Liver (tissue), 3 donors: ENCODE results near the gene CDC23.

Experiments
- HNF4G ChIP-seq: IDR thresholded peaks from 2 replicates; pipeline ENCODE4 v1.6.1; 2016; ENCODE audit warnings: antibody characterized with exemption
- RAD21 ChIP-seq, 2 donors: IDR thresholded peaks; 2 replicates each; pipeline ENCODE4 v1.6.1; 2016; ENCODE audit warnings: antibody characterized with exemption in 2 of 2, mild to moderate bottlenecking in 2 of 2
- RXRA ChIP-seq, 2 donors: IDR thresholded peaks; 2 replicates each; pipeline ENCODE4 v1.6.1; 2017 to 2018; ENCODE audit warnings: antibody characterized with exemption in 2 of 2, mild to moderate bottlenecking in 1 of 2
- SP1 ChIP-seq: IDR thresholded peaks from 2 replicates; pipeline ENCODE4 v1.6.1; 2018; ENCODE audit warnings: antibody characterized with exemption, mild to moderate bottlenecking
- TAF1 ChIP-seq: conservative IDR thresholded peaks from 2 replicates; pipeline ENCODE4 v1.6.1; 2016; ENCODE audit warnings: antibody characterized with exemption, mild to moderate bottlenecking
- YY1 ChIP-seq: IDR thresholded peaks from 2 replicates; pipeline ENCODE4 v1.6.1; 2016; ENCODE audit warnings: antibody characterized with exemption, mild to moderate bottlenecking
- TF ChIP-seq, protein P1 (sequence below): fragments of 150-350 bp; IDR thresholded peaks from 2 replicates; pipeline ENCODE4 v1.5.1; 2017; ENCODE audit warnings: improper control_type of control experiment, low read depth, low read length; ENCODE audit not compliant: missing input control
- TF ChIP-seq, protein P2 (sequence below): IDR thresholded peaks from 2 replicates; pipeline ENCODE4 v1.6.1; 2016; ENCODE audit warnings: antibody characterized with exemption, mild to moderate bottlenecking
- TF ChIP-seq, protein P3 (sequence below): IDR thresholded peaks from 2 replicates; pipeline ENCODE4 v1.6.1; 2016; ENCODE audit warnings: antibody characterized with exemption
- TF ChIP-seq, protein P4 (sequence below): IDR thresholded peaks from 2 replicates; pipeline ENCODE4 v1.6.1; 2016; ENCODE audit warnings: antibody characterized with exemption
- TF ChIP-seq, protein P5 (sequence below): IDR thresholded peaks from 2 replicates; pipeline ENCODE4 v1.6.1; 2016; ENCODE audit warnings: antibody characterized with exemption
- donor health status: healthy.
- donor health status: healthy.

DNA sequence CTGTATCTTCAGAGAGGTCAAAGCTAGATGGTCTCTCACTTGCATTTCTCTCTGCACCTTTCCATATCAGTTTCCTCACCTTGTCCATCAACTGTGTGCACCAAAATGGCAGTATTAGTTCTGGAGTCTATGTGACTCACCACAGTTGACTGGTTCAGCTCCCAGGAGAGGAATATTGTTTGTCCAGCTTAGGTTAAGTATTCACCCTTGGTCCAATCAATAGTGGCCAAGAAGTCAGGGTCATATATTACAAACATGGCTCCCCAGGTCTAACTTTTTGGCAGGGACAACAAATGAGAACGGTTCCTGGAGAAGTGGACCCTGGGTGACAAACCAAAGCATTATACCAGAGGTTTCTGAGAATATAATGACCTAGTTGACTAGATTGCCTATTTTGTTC lies 24.9 kb upstream of the CDC23 start:
- TF ChIP-seq, protein P1, sequence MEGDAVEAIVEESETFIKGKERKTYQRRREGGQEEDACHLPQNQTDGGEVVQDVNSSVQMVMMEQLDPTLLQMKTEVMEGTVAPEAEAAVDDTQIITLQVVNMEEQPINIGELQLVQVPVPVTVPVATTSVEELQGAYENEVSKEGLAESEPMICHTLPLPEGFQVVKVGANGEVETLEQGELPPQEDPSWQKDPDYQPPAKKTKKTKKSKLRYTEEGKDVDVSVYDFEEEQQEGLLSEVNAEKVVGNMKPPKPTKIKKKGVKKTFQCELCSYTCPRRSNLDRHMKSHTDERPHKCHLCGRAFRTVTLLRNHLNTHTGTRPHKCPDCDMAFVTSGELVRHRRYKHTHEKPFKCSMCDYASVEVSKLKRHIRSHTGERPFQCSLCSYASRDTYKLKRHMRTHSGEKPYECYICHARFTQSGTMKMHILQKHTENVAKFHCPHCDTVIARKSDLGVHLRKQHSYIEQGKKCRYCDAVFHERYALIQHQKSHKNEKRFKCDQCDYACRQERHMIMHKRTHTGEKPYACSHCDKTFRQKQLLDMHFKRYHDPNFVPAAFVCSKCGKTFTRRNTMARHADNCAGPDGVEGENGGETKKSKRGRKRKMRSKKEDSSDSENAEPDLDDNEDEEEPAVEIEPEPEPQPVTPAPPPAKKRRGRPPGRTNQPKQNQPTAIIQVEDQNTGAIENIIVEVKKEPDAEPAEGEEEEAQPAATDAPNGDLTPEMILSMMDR, result no peak
- TF ChIP-seq, protein P2, sequence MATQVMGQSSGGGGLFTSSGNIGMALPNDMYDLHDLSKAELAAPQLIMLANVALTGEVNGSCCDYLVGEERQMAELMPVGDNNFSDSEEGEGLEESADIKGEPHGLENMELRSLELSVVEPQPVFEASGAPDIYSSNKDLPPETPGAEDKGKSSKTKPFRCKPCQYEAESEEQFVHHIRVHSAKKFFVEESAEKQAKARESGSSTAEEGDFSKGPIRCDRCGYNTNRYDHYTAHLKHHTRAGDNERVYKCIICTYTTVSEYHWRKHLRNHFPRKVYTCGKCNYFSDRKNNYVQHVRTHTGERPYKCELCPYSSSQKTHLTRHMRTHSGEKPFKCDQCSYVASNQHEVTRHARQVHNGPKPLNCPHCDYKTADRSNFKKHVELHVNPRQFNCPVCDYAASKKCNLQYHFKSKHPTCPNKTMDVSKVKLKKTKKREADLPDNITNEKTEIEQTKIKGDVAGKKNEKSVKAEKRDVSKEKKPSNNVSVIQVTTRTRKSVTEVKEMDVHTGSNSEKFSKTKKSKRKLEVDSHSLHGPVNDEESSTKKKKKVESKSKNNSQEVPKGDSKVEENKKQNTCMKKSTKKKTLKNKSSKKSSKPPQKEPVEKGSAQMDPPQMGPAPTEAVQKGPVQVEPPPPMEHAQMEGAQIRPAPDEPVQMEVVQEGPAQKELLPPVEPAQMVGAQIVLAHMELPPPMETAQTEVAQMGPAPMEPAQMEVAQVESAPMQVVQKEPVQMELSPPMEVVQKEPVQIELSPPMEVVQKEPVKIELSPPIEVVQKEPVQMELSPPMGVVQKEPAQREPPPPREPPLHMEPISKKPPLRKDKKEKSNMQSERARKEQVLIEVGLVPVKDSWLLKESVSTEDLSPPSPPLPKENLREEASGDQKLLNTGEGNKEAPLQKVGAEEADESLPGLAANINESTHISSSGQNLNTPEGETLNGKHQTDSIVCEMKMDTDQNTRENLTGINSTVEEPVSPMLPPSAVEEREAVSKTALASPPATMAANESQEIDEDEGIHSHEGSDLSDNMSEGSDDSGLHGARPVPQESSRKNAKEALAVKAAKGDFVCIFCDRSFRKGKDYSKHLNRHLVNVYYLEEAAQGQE, result no peak
- no peak for TF ChIP-seq YY1
- no peak for TF ChIP-seq RAD21 (IDR thresholded peaks at IDR 0.05)
- TF ChIP-seq RXRA (IDR thresholded peaks at IDR 0.05), result no peak
- TF ChIP-seq TAF1, result no peak
- TF ChIP-seq HNF4G, result no peak
- no peak for TF ChIP-seq SP1
- TF ChIP-seq, protein P3, sequence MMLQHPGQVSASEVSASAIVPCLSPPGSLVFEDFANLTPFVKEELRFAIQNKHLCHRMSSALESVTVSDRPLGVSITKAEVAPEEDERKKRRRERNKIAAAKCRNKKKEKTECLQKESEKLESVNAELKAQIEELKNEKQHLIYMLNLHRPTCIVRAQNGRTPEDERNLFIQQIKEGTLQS, result no peak
- TF ChIP-seq, protein P4, sequence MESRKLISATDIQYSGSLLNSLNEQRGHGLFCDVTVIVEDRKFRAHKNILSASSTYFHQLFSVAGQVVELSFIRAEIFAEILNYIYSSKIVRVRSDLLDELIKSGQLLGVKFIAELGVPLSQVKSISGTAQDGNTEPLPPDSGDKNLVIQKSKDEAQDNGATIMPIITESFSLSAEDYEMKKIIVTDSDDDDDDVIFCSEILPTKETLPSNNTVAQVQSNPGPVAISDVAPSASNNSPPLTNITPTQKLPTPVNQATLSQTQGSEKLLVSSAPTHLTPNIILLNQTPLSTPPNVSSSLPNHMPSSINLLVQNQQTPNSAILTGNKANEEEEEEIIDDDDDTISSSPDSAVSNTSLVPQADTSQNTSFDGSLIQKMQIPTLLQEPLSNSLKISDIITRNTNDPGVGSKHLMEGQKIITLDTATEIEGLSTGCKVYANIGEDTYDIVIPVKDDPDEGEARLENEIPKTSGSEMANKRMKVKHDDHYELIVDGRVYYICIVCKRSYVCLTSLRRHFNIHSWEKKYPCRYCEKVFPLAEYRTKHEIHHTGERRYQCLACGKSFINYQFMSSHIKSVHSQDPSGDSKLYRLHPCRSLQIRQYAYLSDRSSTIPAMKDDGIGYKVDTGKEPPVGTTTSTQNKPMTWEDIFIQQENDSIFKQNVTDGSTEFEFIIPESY, result no peak
- TF ChIP-seq, protein P5, sequence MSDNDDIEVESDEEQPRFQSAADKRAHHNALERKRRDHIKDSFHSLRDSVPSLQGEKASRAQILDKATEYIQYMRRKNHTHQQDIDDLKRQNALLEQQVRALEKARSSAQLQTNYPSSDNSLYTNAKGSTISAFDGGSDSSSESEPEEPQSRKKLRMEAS, result no peak
